Measurements from ENCODE around the gene INSC. TPM values are rescaled to one million over a fixed set of nuclear protein-coding genes. Genes with fewer than 3 reads are reported as not detected.

Gene INSC
- polyA plus RNA-seq, 3 donors, result not detected

- no peak overlapping the region for H3K9ac ChIP-seq (ENCODE audit: insufficient read depth, low read length, poor library complexity, severe bottlenecking)
- no peaks in the 10 kb centered on the region for H3K36me3 ChIP-seq (replicated peaks in 1 of 2; ENCODE audit: control insufficient read depth in 1 of 2, insufficient read depth in 2 of 2, low read length in 2 of 2)
- H3K4me2 ChIP-seq (replicated peaks; ENCODE audit: extremely low read depth, low read length, poor library complexity, severe bottlenecking), result no peak overlapping the region
- H3K9me3 ChIP-seq (replicated peaks in 1 of 2; ENCODE audit: control insufficient read depth in 1 of 2, insufficient read depth in 1 of 2, low read length in 2 of 2), result no peaks in the 10 kb centered on the region
- H3K27ac ChIP-seq (ENCODE audit: low read depth in 1 of 2, low read length in 2 of 2), result no peak overlapping the region
- H2AFZ ChIP-seq (ENCODE audit: insufficient read depth, low read depth, low read length, poor library complexity, severe bottlenecking), result no peak overlapping the region
- Mint-ChIP-seq H3K9me3 (peaks cover 0 to 11% (median 1%) of the 10 kb centered on the region in 7 donors), H3K27ac (no peak overlapping the region), H3K4me3 (no peak overlapping the region), H3K4me1 (peaks cover 20% of the 10 kb centered on the region), H3K27me3 (ENCODE audit: low read depth in 3 of 3) (peaks cover 13 to 30% (median 28%) of the 10 kb centered on the region in 3 donors), H3K36me3 (no peaks in the 10 kb centered on the region)
- peaks cover 10 to 13% of the 10 kb centered on the region in 2 donors for H3K4me1 ChIP-seq (ENCODE audit: control insufficient read depth in 1 of 2, insufficient read depth in 2 of 2, low read length in 2 of 2)
- H4K20me1 ChIP-seq (ENCODE audit: insufficient read depth, low read length), result no peaks in the 10 kb centered on the region
- intact Hi-C loops (cut with micrococcal nuclease), result no loop called here
- TF ChIP-seq, protein P1, sequence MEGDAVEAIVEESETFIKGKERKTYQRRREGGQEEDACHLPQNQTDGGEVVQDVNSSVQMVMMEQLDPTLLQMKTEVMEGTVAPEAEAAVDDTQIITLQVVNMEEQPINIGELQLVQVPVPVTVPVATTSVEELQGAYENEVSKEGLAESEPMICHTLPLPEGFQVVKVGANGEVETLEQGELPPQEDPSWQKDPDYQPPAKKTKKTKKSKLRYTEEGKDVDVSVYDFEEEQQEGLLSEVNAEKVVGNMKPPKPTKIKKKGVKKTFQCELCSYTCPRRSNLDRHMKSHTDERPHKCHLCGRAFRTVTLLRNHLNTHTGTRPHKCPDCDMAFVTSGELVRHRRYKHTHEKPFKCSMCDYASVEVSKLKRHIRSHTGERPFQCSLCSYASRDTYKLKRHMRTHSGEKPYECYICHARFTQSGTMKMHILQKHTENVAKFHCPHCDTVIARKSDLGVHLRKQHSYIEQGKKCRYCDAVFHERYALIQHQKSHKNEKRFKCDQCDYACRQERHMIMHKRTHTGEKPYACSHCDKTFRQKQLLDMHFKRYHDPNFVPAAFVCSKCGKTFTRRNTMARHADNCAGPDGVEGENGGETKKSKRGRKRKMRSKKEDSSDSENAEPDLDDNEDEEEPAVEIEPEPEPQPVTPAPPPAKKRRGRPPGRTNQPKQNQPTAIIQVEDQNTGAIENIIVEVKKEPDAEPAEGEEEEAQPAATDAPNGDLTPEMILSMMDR (IDR thresholded peaks at IDR 0.05), result no peak
- H3K79me2 ChIP-seq (ENCODE audit: insufficient read depth, low read length), result no peaks in the 10 kb centered on the region
- DNase-seq, result no peak
- H3K4me3 ChIP-seq (replicated peaks in 1 of 3; ENCODE audit: low read depth in 2 of 3, low read length in 3 of 3), result no peak overlapping the region
- peaks cover 3 to 23% of the 10 kb centered on the region in 2 donors for H3K27me3 ChIP-seq (ENCODE audit: control insufficient read depth in 2 of 2, insufficient read depth in 2 of 2, low read length in 2 of 2)
Measured at GRCh38 chr11:15118431-15118830, 3.7 kb downstream of the INSC start.

DNA sequence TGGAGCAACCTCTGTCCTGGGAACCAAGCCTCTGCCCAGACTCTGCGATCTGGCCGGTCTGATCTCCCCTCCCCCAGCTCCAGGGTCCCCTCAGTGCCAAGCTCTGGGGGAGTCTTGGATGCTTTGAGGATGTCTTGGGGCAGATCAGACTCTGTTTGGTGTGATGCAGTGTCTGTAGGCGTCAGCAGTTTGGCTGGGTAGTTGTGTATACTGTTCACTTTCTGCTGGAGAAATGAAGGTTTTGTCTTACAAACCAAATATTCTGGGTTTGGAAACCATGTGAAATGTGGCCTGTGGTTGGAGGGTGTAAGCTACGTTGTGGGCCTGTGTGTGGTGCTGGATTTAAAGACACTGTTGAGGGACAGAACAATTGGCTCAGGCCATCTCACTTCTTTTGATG lies 4.6 kb downstream of the INSC start:
- Mint-ChIP-seq H3K9me3 (peaks cover 0 to 4% (median 0%) of the 10 kb centered on the region in 7 donors), H3K4me1 (peaks cover 11% of the 10 kb centered on the region), H3K27ac (no peak overlapping the region), H3K27me3 (ENCODE audit: low read depth in 3 of 3) (peaks cover 9 to 23% (median 21%) of the 10 kb centered on the region in 3 donors), H3K4me3 (no peak overlapping the region), H3K36me3 (no peaks in the 10 kb centered on the region)
- Histone ChIP-seq H3K4me2 (replicated peaks; ENCODE audit: extremely low read depth, low read length, poor library complexity, severe bottlenecking) (no peak overlapping the region), H3K79me2 (ENCODE audit: insufficient read depth, low read length) (no peaks in the 10 kb centered on the region), H3K36me3 (replicated peaks in 1 of 2; ENCODE audit: control insufficient read depth in 1 of 2, insufficient read depth in 2 of 2, low read length in 2 of 2) (no peaks in the 10 kb centered on the region), H3K9me3 (replicated peaks in 1 of 2; ENCODE audit: control insufficient read depth in 1 of 2, insufficient read depth in 1 of 2, low read length in 2 of 2) (no peaks in the 10 kb centered on the region), H3K27ac (ENCODE audit: low read depth in 1 of 2, low read length in 2 of 2) (no peak overlapping the region), H2AFZ (ENCODE audit: insufficient read depth, low read depth, low read length, poor library complexity, severe bottlenecking) (no peak overlapping the region), H3K27me3 (ENCODE audit: control insufficient read depth in 2 of 2, insufficient read depth in 2 of 2, low read length in 2 of 2) (peaks cover 3 to 21% of the 10 kb centered on the region in 2 donors), H3K4me3 (replicated peaks in 1 of 3; ENCODE audit: low read depth in 2 of 3, low read length in 3 of 3) (no peak overlapping the region), H4K20me1 (ENCODE audit: insufficient read depth, low read length) (no peaks in the 10 kb centered on the region), H3K9ac (ENCODE audit: insufficient read depth, low read length, poor library complexity, severe bottlenecking) (no peak overlapping the region), H3K4me1 (ENCODE audit: control insufficient read depth in 1 of 2, insufficient read depth in 2 of 2, low read length in 2 of 2) (peaks cover 2 to 5% of the 10 kb centered on the region in 2 donors)
- TF ChIP-seq, protein P1 (IDR thresholded peaks at IDR 0.05), result no peak
- 89% methylated on average over 1 of the region's 4 CpGs for whole genome bisulfite sequencing (ENCODE audit: insufficient coverage)
- no peak for DNase-seq
- intact Hi-C loops (cut with micrococcal nuclease), result no loop called here

All from CD14-positive monocyte (primary cell).